HG03066 (cell line): ENCODE data around the gene FHOD3.

Source experiments
- ATAC-seq: cut with Tn5 transposase; IDR thresholded peaks from one replicate; pipeline ENCODE4 v1.9.1; 2021; ENCODE audit warnings: low read depth; ENCODE audit not compliant: unreplicated experiment

The FHOD3 gene

DNA sequence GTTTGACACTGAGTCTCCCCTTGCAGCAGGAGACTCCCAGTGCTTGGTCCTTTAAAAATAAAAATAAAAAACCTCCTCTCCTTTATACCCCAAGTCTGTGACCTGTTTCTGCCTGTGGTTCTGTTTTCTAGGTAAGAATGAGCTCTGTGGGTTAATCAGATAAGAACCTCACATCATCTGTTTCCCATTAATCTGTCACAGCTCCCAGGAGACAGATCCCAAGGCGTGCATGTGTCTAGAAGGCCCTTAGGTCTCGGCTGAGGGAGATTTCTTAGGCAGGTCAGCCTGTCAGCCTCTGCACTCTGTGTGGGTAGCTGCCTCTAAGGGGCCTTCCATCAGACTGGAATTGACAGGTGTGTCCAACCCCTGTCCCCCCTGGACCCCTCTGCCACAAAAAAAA, 80.7 kb downstream of the FHOD3 start:
- ATAC-seq: no peak

DNA sequence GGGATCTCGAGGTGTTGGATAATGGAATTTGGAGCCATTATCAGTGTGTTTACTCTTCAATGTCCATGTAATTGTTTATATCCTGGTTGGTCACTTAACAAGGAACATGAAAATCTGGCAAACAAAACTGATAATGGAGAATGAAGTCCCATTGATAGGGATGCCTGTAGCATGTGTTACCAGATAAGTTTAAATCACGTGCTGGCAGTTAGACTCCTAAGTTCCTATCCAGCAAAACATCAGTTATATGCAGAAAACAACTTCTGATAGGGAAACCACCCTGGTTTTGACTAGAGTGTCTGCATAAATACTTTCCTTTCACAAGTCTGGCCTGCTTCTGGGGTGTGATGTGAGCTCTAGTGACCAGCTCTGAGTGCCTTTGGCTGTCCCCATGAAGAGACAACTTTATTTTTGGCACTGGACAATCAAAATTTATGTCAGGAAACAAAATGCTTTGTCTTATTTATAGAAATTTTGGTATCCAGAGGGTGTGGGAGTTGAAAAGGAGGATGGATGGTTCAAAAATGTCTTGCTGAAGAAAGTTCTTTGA, 82.0 kb downstream of the FHOD3 start:
- no peak for ATAC-seq

DNA sequence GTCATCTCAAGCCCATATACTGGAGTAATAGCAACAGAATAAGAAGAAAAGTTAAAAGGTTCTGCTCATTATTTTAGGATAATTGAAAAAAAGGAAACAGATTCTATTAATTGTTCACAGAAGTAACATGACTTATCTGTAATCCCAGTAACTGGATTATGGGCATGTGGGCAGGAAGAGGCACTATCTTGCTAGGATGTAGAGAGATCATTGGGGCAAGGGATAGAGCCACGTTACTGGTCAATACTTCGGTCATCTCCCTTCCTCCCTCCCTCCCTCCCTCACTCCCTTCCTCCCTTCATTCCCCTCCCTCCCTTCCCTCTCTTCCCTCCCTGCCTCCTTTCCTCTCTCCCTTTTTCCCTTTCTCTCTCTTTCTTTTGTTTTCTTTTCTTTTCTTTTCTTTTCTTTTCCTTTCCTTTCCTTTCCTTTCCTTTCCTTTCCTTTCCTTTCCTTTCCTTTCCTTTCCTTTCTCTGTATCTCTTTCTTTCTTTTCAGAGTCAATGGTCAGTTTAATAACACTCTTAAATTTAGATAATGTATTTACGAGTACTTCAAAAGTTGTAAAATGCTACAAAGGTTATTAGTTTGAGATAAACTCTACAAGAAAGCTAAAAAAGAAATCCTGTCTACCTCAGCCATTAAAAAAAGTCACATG, 82.8 kb downstream of the FHOD3 start:
- no peak for ATAC-seq

DNA sequence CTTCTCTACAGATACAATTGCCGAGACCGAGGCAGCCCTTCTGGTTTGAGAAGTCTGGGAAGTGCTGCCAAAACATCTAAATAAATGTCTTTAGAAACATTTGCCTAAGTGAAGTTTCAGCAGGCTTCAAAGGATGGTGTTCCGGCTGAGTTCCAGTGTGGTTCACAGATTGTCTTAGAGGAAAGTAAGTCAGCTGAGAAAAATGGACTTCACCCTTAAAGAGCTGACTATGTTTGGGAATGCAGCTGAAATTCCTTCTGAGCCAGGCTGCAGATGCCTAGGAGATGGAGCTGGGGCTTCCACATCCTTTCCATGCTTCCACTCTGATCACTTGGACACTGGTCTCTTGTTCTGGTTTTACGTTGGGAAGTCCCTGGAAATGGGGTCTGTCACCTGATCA, 83.6 kb downstream of the FHOD3 start:
- no peak for ATAC-seq

DNA sequence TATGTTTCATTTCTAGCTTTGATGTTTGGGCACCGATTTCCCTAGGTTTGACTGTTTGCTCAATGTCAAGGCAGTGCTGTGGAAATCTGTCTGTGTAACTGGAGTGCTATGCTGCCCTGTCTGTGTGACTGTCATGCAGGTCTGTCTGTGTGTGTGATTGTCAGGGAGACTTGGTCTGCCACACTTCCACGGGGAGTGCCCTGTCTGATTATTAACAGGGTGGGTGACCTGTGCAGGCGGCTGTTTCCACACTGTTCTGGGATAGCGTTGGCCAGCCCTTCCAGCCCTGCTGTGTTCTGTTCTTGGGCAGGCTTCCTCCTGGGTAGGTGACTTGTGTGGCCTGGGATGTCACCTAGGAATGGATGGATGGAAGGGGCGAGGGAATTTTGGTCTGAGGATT, 85.3 kb downstream of the FHOD3 start:
- no peak for ATAC-seq

DNA sequence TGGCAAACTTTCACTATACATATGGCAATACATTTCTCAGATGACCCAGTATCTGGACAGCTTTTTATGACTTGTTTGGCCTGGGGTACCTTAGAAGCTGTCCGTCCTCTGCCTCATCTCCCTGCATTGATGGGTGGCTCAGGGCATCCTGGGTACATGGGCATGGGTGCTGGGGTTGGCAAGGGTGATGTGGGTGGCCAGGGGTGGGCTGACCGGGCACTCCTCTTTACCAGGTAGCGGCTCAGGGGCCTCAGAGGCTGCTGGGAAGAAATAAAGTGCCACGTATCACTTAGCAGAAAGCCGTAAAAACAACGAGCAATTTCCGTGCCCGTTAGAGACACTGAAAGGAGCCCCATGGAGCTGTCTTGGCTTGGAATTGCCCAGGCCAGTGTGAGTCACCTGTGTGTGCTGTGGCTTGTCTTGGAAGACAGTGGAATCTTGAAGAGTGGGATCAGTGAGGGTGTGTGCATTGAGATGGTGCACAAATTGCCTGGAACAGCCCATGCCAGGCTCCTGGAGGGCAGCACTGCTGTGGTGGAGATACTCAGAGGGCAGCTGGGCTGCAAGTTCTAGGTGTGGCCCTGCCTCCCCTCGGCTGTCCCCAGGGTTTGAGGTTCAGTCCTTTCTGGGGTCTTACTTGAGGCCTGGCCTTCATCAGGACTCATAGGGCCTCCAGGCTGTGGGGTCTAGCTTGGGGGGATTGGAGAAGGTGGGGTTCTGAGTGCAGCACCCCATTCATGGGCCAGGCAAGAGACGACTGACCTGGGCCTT, 88.8 kb downstream of the FHOD3 start:
- ATAC-seq: no peak

DNA sequence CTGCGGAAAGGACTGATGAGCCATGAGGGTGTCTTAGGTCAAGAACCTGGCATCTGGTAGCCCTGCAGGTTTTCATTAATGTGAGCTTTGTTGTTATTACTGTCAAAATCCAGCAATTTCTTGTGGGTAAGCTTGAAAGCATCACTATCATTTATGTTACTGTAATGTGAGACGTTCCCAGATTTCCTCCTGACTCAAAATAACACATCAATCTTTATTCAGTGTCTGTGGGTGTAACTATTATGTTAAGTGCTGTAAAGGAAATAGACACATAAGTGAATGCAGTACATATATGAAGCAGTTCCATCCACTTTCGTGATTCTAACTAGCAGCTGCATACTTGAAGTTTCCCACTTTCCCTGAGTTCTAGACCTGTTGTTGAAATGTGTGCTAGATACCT, 89.8 kb downstream of the FHOD3 start:
- no peak for ATAC-seq

DNA sequence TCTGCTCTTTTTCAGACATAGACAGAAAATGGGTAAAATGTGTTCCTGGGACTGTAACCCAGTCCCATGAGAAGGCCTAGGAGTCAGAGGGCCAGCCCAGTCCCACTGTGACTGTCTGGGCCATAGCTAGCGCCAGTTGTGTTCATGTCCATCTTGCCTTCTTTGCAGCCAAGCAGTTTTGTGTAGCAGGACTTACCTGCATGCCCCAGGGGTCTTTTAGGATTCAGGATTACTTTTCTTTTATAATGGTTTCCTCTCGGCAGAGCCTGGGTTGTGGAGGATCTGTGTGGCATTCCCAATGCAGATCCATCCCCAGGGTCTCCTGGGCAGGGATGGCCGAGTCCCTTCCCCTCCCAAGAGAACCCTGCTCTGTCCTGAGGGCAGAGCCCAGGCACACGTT, 90.8 kb downstream of the FHOD3 start:
- ATAC-seq: no peak

DNA sequence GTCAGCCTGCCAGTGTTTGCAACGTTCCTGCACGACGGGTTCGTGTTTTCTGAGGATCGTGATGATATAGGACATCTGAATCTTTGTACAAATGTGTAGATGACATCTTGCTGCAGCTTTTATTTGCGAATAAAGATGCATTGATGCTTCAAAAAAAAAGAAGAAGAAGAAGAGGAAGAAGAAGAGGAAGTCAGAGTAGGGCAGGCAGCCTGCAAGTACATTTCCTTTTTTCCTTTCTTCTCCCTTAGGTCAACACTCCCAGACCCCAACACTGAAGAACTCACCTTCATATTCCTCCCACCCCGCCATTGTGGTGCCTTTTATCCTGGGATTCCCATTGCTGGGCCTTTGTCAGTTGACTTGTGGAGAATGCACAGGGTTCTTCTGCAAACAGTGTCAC, 91.5 kb downstream of the FHOD3 start:
- no peak for ATAC-seq

DNA sequence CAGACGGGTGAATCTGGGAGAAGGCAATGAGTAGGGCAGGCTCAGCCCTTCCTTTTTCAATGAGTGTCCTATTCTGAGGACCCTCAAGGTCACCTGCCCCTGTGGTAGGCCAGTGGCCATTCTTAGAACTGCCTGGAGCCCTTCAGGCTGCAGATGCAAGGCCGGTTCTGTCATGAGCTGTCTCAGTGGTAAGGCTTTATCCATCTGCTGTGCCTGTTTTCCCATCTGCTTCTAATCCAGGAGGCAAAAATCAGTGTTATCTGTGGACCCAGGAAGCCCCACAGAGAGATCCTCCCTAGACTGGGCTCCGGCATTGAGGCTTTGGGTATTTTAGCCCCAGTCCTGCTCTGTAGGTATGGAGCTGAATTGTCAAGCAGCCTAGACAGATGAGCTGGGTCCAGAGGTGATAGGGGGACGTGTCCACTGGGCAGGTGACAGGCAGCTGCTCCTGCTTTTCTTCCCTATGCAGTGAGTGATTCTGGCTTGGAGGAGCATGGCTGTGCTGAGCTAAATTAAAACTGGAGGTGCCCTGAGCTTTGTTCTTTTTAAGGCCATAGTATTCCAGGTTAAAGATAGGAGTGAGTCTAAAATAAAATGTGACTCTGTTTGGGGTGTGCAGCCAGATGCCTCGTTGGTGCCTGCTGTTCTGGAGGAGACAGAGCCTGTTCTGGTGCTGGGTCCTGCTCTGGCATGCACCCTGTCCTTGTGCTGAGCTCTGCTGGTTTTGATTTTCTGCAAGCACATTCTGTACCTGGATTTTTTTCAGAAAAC, 92.5 kb downstream of the FHOD3 start:
- ATAC-seq: no peak

DNA sequence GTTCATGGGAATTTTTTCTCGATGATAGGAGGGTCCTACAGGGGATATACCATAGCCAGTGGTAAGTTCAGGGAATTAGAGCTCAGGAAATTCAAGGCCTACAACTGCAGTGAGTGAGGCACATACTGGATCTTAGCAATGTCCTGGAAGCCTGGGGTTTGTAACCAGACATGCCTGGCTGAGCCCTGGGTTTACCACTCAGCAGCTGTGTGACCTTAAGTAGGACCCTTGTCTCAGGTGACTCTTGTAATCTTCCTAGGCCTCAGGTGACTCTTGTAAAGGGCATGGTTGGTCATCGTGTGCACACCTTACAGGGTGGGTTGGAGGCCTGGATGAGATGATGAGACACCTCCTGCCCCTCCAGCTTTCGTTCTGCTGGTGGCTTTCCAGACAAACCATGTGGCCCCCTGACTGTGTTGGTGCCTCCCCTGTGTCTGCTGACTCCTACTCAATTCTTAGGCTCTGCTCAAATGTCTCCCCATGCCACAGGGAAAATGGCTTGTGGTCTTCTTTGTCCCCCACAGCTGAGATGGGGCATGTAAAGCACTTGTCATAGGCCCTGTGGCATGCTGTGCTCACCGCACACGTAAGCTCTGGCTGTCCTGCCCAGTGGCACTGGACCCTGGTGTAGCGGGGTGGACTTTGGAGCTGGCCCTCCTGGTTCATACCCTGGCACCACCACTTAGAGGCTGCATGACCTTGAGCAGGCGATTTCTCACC, 94.1 kb downstream of the FHOD3 start:
- ATAC-seq: no peak

DNA sequence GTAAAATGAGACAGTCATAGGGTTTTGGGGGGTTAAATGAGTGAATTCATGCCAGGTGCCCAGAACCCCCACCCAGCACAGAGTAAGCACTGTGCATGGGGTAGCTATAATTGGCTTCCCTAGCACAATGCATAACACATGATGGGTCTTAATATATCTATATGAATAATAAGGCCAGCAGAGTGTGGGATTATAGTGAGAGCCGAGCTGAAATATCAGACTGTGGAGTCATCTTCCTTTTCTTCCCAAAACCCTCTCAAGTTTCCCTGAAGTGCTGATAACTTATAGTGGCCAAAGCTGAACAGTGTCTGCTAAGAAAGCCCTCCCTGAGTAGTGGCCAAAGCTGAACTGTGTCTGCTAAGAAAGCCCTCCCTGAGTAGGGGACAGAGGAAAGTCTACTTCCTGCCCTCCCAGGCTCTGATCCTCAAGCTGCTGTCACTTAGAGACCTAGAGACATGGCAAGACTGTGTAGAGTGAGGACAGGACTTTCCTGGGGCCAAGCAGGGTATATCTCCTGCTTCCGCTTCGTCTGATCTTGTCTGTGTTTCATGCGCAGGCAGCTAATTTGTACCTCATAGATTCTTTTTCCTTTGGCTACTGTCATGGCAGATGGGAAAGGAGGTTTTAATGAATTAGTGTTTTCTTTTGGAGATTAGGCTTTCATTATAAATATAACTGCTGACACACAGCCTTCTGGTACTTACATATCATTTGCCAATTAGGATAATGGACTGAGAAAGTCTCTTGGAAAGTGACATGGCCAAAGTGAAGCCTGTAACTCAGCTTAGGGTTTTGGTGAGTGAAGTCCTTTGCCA, 94.9 kb downstream of the FHOD3 start:
- no peak for ATAC-seq

DNA sequence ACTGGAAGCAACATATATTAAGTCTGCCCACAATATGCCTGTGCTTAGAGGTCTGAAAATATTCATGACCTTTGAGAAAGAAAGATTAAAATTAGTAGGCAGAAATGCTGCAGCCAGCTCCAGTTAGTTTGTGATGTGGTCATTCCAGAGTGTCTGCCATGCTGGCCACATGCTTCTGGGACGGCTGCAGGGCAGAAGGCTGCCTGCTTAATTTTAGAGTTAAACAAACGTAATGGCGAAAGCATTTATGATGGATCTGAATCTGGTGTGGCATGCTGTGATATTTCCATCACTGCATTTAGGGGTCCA, 95.4 kb downstream of the FHOD3 start:
- no peak for ATAC-seq

DNA sequence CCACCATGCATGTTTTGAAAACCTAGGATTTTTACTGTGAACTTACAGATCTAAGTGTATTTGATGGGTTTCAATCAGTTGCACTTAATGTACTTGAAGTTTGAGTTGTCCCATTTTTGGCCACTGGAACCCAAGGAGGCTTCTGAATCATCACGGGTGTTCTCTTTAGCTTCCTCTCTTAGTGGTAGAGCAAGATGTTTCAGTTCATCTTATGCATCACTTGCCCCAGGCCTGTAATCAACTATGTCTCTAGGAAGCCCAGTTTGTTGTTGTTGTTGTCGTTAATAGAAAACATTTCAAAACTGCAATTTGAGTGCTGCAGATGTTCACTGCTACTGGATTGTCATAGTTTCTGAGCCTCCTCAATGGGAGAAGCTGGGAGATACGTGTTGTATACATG, 97.0 kb downstream of the FHOD3 start:
- no peak for ATAC-seq

DNA sequence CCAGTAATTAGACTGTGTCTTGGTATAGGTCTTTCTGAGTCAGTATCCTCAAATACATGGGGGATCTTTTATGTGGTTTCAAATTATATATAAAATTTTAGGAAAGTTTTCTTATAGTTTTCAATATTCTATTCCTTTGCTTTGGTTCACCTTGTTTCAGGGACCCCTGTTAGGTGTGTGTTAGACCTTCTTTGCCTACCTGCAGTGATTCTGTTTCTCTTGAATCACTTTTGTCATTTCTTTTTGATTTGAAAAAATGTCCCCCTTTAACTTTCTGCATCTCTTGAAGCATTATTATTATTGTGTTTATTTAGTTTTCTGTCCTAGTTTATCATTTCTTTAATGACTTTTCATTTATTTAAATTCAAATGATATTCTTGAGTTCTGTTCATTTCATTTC, 98.7 kb downstream of the FHOD3 start:
- no peak for ATAC-seq

DNA sequence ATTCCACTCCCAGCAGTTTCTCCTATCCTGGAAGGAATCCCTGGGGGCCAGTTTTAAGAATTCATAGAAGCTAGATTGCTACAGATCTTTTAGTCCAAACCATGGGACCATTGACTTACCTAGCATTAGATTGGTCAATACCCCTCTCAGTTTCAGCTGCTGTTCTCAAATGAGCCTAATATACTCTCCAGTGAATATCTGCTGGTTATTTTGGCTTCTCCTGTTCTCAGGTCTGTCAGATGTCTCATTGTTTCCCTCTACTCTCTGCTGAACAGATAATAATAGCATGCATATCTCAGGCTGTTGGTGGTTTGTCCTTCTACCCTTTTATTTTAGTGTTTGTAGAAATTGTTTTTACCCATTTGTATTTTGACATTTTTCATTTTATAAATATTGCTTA, 99.5 kb downstream of the FHOD3 start:
- ATAC-seq: no peak

DNA sequence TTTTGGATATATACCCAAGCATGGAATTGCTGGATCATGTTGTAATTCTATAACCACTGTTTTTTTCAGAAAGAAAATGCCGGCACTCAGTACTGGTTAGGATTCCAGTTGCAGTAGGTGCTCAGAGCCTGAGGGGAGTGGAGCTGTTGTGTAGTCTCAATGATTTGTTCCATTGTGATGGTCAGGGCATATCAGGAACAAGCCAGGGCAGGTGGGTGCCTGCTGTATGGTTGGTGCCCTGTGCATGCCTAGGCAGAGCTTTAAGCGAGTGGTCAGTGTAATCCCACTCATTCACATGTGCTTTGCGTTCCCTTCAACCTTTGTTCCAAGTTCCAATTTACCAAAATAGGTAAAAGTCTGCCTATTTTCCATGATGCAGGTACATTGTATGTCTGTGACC, 100.9 kb downstream of the FHOD3 start:
- ATAC-seq: no peak

DNA sequence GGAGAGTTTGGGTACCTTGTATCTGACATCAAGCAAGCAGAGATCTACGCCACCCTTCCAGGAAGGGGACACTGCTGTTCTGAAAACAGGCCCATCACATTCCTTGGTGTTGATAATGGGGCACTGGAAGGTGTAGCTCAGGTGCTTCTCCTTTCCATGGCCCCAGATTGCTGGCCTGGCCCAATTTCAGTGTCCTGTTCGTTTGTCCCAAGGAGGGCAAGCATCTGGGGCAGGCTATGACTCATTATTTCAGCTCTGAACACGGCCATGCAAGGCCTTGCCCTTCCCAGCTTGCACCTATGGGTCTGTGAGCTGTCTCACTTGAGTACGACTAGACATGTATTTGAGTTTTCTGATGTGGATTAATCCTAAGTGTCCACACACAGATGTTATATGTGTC, 101.5 kb downstream of the FHOD3 start:
- no peak for ATAC-seq

DNA sequence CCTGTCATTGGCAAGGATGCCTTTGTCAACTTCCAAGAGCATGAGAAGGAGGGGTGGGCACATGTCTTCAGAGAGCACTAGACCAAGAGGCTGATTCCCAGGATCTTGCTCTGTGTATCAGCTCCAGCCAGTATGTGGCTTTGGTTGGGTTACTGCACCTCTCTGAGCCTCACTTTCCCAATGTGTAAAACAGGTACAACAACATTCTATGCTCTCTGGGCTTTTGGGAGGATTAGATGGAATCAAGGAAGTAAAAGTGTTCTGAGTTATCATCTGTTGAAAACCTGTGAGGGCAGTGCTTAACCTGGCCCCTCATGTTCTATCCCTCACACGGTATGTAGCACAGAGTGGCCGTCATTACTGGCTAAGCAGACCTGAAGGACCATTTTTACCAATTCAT, 103.9 kb downstream of the FHOD3 start:
- no peak for ATAC-seq

DNA sequence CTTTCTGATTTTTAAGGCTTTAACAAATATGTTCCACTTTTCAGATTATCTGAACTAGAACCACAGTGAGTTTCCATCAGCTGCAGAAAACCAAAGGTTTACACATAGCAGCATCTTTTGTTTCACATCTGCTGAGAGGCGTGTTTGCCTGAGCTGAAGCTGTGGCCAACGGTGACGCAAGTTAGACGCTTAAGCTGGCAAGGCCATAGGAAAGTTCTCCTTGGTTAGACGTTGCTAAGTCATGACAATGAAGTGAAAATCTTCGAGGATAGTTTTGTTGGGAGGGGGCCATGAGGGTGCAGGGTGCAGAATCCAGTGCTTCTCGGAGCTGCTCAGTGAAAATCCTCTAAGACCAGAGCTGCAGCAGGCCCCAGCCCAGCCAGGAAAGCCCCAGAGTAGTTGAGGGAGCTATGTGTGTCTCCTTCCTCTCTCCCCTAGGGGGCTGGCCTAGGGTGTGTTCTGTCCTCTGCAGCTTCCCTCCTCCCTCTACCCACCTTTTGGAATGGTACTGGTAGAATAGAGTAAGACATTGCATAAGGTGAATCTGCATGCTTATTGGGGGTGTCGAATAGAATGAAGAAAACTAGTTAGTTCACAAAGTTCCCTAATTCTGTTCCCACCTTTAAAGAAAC, 105.4 kb downstream of the FHOD3 start:
- no peak for ATAC-seq
